HG02938 (cell line): Measurements from ENCODE around the gene STAMBP.
"Not testable (repeated sequence)": the region's sequence is repeated elsewhere in the genome, so short reads cannot be mapped to it uniquely, and the experiment has no call there.

Experiments
- ATAC-seq: cut with Tn5 transposase; IDR thresholded peaks from one replicate; pipeline ENCODE4 v1.9.1; 2021; ENCODE audit warnings: mild to moderate bottlenecking, moderate library complexity; ENCODE audit not compliant: unreplicated experiment

The STAMBP gene

GRCh38 chr2:73885406-73885805, 56.6 kb downstream of the STAMBP start:
- no peak for ATAC-seq

GRCh38 chr2:73886357-73886756, 57.6 kb downstream of the STAMBP start:
- ATAC-seq = no peak

GRCh38 chr2:73887596-73888353, 59.0 kb downstream of the STAMBP start:
- ATAC-seq = not testable (repeated sequence)

- no peak for ATAC-seq
Observed at GRCh38 chr2:73888388-73888787, 59.6 kb downstream of the STAMBP start.

- ATAC-seq = no peak
Observed at GRCh38 chr2:73889206-73889605, 60.4 kb downstream of the STAMBP start.

GRCh38 chr2:73890301-73891092, 61.7 kb downstream of the STAMBP start:
- ATAC-seq = no peak

- no peak for ATAC-seq
Observed at GRCh38 chr2:73891276-73891901, 62.6 kb downstream of the STAMBP start.

GRCh38 chr2:73892631-73893329, 64.0 kb downstream of the STAMBP start, which contains the start of gene ACTG2:
Gene ACTG2, plus strand, starts transcription at chr2:73893008. Its CDS starts 8,304 bp downstream, at chr2:73901312.
- no peak for ATAC-seq

- no peak for ATAC-seq
Observed at GRCh38 chr2:73893764-73894474, 65.2 kb downstream of the STAMBP start.

GRCh38 chr2:73894475-73894850, 65.7 kb downstream of the STAMBP start:
- ATAC-seq = no peak

- ATAC-seq = no peak
Observed at GRCh38 chr2:73894877-73895276, 66.1 kb downstream of the STAMBP start.

GRCh38 chr2:73895473-73895872, 66.7 kb downstream of the STAMBP start:
- ATAC-seq = no peak

- ATAC-seq = no peak
Observed at GRCh38 chr2:73896362-73897239, 67.8 kb downstream of the STAMBP start.

GRCh38 chr2:73897240-73897583, 68.5 kb downstream of the STAMBP start:
- ATAC-seq = no peak

- ATAC-seq = no peak
Observed at GRCh38 chr2:73897934-73898333, 69.2 kb downstream of the STAMBP start.

- no peak for ATAC-seq
Observed at GRCh38 chr2:73899801-73900336, 71.1 kb downstream of the STAMBP start.

- no peak for ATAC-seq
Observed at GRCh38 chr2:73901143-73901542, 72.4 kb downstream of the STAMBP start.

- ATAC-seq = no peak
Observed at GRCh38 chr2:73902284-73902683, 73.5 kb downstream of the STAMBP start.

GRCh38 chr2:73903313-73903712, 74.6 kb downstream of the STAMBP start:
- no peak for ATAC-seq
